HG03064 (cell line): Measurements from ENCODE around the gene GTF2A1L.
"Not testable (repeated sequence)": the region's sequence is repeated elsewhere in the genome, so short reads cannot be mapped to it uniquely, and the experiment has no call there.

Experiments used
- ATAC-seq: cut with Tn5 transposase; IDR thresholded peaks from one replicate; pipeline ENCODE4 v1.9.1; 2021; ENCODE audit warnings: low read depth; ENCODE audit not compliant: unreplicated experiment

The GTF2A1L gene

DNA sequence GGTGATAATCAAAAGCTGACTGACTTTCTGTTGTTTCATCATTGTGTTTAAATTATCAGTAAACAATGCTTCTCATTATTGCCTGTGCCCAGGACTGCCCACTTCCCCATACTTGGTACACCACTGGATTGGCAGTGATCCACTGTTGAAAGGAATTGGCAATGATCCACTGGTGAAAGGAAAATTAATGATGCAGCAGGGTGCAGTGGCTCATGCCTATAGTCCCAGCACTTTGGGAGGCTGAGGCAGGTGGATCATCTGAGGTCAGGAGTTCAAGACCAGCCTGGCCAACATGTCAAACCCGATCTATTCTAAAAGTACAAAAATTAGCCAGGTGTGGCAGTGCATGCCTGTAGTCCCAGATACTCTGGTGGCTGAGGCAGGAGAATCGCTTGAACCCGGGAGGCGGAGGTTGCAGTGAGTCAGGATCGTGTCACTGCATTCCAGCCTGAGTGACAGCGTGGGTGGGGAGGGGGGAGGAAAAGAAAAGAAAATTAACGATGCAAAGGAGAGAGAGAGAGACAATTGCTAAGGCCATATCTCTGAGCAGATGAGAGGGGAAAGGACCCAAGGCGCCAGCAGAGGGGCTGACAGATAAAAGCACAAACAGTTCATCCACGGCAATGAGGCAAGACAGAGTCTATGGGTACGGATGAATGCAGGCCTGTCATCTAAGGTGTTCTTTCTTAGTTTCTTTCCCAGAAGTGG lies 10.2 kb upstream of the GTF2A1L start:
- no peak for ATAC-seq

DNA sequence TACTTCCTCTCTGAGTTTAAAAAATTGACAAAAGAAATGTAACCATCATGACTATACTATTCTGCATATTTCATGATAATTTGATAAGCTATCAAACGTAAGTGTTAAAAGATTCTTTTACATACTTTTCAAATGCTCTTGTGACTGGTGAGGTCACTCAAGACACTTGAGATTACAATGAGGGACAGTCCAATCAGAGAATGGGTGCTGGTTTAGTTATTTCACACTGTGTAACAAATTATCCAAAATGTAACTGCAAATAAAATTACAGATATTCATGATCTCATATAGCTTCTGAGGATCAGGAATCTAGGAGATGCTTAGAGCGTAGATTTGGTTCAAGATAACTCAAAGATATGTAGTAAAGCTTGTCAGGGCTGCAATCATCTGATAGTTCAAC lies 4.4 kb upstream of the GTF2A1L start:
- no peak for ATAC-seq

- not testable (repeated sequence) for ATAC-seq
These were observed 3.1 kb upstream of the GTF2A1L start for GRCh38 chr2:48614581-48614980.

GRCh38 chr2:48619526-48619925 lies 1.9 kb downstream of the GTF2A1L start:
- no peak for ATAC-seq

- no peak for ATAC-seq
These were observed 2.9 kb downstream of the GTF2A1L start for GRCh38 chr2:48620604-48621003.

GRCh38 chr2:48622691-48623090 lies 5.0 kb downstream of the GTF2A1L start:
- ATAC-seq, result not testable (repeated sequence)

GRCh38 chr2:48624696-48625095 lies 7.0 kb downstream of the GTF2A1L start:
- no peak for ATAC-seq

GRCh38 chr2:48626047-48626446 lies 8.4 kb downstream of the GTF2A1L start:
- no peak for ATAC-seq

- ATAC-seq, result no peak
These were observed 15.5 kb downstream of the GTF2A1L start for GRCh38 chr2:48633143-48633542.

- no peak for ATAC-seq
These were observed 18.1 kb downstream of the GTF2A1L start for GRCh38 chr2:48635786-48636185.

DNA sequence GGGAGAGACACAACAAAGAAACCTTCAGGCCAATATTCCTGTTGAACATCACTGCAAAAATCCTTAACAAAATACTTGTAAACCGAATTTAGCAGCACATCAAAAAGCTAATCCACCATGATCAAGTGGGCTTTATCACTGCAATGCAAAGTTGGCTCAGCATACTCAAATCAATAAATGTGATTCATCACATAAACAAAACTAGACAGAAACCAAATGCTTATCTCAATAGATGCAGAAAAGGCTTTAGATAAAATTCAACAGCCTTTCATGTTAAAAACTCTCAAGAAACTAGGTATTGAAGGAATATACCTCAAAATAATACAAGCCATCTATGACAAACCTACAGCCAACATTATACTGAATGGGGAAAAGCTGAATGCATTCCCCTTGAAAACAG lies 20.6 kb downstream of the GTF2A1L start:
- no peak for ATAC-seq

DNA sequence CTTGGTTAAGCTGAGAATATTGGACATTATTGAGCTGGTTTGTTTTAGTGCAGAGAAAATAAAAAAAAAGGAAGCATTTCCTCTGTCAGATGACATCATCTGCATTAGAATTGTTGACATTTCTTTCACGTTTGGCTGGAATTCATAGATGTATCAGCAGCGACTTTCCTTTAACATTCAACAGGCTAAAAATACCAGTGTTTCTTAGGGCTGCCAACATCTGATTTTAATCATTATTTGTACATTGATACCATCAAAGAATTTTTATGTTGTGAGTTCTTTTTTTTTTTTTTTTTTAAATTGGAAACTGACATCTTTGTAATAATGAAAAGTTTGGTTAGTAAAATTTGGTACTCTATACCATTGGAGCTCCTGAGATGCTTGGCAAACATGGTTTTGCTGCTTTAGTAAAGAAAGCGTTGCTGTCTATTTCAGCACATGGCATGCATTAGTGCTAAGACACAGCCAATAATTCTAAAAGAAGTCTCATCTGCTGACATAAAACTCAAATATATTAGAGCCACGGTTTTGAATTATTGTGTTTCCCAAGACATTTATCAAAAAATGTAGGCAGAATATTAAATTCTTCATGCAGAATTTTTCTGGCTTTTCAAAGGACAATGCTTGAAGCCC lies 33.6 kb downstream of the GTF2A1L start:
- ATAC-seq, result no peak

DNA sequence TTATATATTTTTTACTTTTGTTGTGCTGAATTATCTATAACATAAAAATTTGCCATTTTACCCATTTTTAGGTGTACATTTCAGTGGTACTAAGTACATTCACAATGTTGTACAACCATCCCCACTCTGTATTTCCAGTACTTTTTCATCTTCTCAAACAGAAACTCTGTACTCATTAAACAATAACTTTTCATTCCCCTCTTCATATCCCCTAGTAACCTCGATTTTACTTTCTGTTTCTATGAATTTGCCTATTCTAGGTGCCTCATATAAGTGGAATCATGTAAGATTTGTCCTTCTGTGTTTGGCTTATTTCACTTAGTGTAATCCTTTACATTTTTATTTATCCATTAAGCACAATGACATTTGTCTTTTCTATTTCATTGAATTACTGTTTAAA lies 51.3 kb downstream of the GTF2A1L start:
- peak; percentile 62 for ATAC-seq

- ATAC-seq, result no peak
These were observed 55.9 kb downstream of the GTF2A1L start for GRCh38 chr2:48673581-48673980.

- no peak for ATAC-seq
These were observed 57.3 kb downstream of the GTF2A1L start for GRCh38 chr2:48674933-48675332.

- no peak for ATAC-seq
These were observed 59.8 kb downstream of the GTF2A1L start for GRCh38 chr2:48677450-48677849.

DNA sequence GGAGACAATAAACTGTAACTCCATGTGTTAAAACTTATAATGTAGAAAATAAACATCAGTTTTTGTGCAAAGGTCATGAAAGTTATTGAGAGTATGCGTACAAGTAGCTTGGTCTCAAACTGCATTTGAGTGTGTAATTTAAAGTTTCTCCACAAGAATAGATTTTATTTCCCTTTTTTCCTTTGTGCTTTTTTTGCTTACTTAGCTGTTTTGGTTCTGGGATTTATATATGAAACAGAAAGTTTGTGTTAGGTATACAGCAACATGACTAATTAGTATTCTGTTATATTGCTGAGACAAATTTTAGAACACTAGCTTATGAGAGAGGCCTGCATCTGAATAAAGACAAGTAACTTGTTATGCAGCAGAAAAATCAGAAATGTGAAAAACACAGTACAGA lies 67.5 kb downstream of the GTF2A1L start:
- no peak for ATAC-seq

DNA sequence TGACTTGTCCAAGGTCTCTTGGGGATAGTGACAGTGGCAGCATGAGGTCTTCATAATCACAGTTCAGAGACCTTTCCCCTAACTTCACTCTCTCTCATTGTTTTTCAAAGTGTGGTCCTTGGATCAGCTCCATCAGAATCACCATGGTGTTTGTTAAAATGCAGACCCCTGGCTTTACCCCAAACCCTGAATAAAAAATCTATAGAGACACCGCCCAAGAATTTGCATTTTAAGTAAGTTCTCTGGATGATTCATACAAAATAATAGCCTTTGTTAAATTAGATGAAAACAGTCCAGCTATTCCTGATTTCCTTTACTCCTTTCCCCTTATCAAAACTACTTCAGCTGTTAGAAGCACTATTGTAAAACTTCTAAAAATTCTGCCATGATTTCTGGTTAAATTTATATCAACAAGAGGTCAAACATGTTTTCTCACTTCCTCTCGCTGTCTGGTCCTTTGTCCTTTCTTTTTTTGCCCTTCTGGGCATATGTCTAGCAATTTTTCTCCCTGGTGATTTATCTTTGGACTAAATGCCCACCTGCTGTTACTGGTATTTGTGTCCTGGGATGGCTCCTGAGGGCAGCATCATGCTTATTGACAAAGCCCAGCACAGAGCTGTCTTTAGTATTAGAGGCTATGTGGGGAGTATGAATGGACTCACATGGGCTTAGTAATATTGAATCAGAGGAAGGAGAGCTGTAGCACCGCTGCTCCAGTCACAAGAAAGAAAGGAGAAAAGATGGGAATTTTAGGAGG lies 74.5 kb downstream of the GTF2A1L start:
- no peak for ATAC-seq

GRCh38 chr2:48693066-48693465 lies 75.4 kb downstream of the GTF2A1L start:
- no peak for ATAC-seq

GRCh38 chr2:48693645-48694044 lies 76.0 kb downstream of the GTF2A1L start:
- no peak for ATAC-seq

DNA sequence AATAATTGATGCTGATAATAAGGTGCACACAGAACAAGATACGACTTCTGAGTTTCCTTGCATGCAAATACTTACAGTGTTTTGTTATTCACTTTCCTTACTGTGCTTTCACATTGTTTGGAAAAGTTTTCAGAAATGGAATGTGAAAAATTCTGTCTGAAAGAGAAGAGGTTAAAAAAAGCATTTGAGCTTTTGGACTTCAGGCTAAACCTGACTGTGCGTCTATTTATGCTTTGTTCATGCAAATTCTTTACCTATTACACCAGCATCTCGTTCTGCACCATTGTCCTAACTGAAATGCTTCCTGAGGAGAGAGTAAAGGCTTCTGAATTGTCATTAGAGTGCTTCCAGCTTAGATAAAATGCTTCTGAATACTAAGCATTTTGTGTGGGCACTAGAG lies 76.5 kb downstream of the GTF2A1L start:
- ATAC-seq, result no peak

DNA sequence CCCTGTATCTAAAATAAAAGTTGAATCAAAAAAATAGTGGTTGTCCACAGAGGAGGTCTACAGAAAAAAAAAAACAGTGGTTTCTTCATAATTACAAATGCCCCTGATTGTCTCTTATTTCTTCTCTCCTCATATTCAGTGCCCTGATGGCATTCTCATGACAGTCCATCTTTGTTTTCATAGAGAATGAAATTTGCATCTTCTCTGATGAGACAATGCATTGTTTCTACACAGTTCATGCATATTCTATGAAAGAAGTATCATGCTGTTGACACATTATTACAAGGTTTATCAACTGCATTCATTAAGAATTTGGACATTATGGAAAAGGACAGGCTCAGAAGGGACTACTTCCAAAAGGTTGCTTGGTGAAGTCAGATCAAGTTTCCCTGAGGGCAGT lies 78.3 kb downstream of the GTF2A1L start:
- ATAC-seq, result no peak
